Epidermal melanocyte (primary cell): ENCODE measurements around the gene NHLRC4.

Source experiments
- DNase-seq: peaks from one replicate; pipeline ENCODE4 v3.0.0; 2011; ENCODE audit warnings: low spot score; ENCODE audit not compliant: insufficient read length

Gene NHLRC4

DNA sequence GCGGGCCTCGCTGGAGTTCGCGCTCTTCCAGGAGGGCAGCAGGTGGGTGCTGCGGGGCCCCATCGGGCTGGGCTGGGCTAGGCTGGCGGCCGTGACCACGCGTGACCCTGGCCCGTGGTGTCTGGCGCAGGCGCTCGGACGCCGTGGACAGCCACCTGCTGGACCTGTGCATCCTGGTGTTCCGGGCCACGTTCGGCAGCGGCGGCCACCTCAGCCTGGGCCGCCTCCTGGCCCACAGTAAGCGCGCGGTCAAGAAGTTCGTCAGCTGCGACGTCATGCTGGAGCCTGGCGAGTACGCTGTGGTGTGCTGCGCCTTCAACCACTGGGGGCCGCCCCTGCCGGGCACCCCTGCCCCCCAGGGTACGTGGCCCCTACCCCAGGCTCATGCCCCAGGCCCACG lies 14.6 kb upstream of the NHLRC4 start:
- DNase-seq: no peak

DNA sequence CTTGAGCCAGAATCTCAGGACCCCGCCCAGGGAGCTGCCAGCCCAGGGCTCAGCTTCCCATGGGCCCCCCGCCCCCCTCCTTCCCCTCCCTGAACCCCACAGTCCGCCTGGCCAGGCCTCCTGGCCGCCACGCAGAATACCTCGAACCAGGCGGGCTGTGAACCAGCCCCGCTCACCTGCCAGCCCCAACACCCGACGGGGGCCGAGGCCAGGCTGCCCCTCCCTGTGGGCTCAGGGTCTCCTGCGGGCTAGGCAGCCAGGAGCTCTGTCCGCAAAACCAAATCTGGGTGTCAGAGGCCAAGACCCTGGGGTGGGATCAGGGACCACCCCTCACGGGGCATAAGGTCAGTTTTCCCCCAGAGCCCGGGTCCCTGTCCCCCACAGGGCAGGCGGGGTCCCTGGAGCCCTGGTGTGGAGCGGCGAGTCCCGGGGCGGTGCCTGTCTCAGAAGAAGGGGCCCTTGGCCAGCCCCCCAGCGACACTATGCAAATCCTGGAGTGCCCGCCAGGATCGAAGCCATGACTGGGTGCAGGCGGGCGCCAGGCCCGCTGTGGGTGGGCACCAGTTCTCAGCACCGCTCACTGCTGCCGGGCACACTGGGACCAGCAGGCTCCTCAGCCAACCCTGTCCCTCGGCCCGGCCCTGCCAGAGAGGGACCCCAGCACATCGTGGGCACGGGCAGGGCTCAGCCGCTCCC lies 13.1 kb upstream of the NHLRC4 start:
- no peak for DNase-seq

DNA sequence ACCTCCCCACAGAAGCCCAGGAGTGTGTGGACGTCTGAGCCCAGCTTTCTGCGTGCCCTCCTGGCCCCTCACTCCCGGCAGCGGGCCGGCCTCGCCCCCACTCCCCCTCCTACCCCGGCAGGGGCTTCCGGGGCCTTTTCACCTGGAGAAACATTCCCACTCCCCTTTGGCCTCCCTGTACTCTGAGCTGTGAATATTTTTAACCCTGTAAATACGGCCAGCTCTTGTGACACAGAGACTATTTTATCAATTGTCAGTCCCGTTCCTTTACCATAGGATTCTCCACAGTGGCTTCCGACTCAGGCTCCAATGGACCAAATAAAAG lies 12.5 kb upstream of the NHLRC4 start:
- DNase-seq: no peak

DNA sequence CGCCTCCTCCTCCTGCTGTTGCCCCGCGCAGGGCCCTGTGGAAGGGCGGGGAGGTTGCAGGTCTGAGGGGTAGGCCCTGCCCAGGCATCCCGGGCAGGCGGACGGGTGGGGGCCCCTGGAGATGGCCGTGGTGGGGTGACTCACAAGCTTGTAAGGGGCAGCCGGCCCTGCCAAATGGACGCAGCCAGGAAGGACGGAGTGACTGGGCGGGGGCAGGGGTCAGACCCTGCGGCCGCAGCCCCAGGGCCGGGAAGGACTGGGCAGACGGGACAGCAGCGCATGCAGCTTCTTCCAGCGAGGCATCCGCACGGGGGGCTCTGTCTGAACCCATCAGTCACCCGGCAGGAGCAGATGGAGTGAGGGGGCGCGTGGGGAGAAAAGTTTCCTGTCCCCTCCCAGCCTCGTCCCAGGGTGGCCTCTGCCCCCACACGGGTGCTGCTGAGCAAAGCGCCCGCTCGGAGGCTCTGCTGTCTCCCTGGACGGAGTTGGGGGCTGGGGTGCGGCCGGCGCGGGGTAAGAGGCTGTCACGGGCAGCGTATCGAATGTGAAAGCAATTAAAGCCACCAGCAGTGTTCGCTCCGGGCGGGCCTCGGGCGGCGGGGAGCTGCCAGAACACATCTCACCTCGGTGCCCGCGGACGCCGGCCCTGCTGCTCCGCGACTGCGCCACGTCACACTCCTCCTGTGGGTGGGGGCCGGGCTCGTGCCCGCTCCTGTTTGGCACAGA lies 12.0 kb upstream of the NHLRC4 start:
- DNase-seq: peak; percentile 80

DNA sequence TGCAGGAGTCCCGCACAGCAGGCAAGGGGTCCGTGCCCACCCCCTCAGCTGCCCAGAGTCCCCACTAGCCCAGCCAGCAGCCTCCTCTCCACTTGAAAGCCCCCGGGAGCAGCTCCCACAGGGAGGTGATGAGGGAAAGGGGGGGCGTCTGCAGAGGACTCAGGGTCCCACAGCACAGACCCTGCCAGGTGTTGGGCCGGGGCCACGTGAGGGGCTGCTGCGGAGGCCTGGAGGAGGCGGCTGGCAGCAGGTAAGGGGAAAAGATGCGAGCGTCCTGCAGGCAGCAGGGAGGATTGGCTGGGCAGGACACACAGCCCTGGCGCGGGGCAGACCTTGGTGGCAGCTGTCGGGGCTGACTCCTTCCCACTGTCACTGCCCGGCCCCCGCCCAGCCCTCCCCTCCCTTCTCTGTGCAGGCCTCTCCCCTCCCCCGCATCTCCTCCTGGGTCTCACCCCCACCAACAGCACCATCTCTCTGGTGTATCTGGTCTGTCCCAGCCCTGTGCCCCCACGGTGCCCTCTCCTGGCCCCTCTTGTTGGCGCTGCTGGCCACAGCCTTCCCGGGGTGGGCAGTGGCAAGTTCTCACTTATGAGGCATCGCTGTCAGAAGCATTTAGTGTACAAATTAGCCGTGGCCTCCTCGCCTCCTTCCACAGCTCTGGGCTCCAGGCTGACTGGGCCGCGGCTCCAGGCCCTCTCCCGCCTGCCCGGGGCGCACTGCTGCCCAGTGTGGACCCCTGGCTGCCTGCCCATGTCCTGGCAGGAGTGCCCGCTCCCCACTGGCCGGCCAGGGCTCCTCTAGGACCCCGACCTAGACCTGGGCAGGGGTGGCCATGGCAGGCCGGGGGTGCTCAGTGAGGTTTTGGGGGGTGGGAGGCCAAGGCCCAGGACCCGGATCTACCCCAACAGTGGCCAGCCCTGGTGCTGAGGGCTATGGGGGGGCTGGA lies 11.0 kb upstream of the NHLRC4 start:
- DNase-seq: no peak

DNA sequence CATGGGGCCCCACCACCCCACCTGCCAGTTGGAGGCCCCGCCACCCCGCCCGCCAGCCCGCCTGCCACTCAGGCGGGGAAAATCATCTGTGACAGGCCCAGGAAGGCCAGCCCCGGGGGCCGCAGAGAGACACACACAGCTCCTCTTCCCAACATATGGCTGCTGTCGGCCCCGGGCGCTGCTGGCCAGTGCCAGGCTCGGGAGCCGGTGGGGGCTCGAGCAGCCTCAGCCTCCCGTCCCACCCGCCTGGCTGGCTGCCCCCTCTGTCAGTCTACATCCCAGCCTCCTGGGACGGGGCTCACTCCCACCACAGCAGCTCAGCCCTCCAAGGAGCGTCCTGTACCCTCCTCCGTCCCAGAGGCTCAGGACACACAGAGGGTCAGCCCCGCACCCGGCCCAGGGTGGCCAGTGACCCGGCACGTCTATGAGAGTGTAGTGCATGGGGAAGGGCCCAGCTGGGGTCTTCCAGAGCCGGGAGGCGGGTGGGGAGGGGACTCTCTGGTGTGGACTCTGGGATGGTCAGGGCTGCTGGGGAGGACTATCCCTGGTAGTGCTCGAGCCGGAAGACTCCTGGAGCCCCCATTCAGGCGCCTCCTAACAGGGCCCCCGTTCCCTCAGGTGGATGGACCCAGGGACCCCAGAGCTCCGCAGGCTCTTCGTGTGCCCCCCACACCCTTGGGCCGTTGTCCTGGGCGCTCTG lies 10.2 kb upstream of the NHLRC4 start:
- DNase-seq: no peak

DNA sequence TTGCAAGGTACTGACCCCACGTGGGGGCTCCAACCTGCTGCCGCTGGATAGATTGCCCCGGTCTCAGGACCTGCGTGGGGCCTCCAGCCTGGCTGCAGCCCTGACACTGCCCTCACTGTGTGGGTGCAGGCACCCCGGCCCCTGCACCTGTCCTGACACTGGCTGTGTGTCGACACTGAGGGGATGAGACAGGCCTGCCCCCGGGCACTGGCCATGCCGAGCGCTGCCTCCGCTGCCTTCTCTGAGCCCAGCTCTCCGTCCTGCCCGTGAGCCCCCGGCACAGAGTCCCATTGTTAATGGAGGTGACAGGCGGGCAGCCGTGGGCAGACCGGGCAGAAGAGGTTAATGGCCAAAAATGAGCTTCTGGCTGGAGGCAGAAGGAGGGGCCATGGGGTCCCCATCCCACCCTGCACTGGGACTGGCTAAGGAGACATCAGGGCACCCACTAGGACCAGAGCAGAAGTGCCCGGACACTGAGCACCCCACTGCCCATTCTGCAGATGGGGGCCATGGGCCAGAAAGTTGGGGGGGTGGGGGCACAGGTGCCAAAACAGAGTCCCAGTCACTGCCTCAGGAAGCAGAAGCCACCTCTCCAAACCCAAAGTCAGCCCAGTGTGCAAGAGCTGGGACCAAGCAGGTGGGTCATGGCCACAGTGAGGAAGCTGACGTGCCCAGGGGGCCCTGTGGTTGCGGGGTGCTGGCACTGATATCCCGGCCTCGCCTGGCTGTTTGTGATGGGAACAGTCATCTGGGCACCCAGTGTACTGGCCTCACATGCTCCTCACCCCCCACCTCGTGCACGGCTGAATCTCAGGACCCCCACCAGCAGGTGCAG lies 9.1 kb upstream of the NHLRC4 start:
- DNase-seq: no peak

DNA sequence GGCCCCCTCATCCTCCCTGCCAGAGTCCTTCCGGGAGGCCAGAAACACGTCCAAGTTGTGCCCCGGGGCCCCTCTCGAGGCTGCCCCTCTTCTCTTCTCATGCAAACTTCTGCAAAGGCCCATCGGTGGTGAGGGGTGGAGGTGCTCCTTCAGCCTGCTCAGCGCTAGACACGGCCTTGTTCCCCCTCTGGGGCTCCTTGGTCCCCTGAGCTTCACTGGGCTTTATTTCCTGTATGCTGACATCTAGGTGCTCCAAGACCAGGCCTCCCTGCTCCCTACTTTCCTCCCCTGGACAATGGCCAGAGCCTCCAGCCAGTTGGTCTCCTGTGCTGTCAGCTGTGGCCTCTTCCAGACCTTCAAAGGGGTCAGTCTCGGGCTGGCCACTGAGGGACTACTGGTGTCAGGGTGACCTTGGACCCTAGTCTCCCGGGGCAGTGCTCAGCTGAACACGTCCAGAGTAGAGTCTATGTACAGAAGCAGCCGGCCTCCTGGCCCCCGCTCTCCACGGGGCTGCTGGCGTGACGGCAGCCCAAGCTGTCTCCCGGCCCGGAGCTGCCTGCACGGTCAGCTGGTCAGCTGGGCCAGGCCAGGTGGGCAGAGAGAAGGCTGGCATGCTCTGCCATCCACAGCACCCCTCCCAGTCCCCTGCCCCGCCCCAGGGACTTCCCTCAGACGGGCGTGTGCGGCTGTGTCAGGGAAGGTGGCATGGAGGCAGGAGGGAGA lies 8.3 kb upstream of the NHLRC4 start:
- DNase-seq: no peak

DNA sequence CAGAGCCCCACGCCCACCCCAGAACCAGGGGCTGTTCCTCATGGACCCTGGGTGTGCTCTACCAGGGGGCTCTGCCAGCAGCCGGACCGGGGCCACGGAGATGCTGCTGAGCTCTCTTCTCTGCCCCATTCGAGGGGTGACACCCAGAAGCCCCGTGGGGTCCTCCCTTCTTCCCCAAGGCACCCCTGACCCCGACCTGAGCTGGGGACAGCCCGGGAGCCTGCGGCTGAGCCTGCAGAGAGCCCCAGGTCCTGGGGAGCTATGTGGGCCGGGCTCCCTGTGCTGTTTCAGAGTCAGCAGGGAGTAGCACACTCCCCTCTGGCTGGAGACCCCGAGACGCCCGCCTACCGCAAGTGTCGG lies 7.8 kb upstream of the NHLRC4 start:
- no peak for DNase-seq

DNA sequence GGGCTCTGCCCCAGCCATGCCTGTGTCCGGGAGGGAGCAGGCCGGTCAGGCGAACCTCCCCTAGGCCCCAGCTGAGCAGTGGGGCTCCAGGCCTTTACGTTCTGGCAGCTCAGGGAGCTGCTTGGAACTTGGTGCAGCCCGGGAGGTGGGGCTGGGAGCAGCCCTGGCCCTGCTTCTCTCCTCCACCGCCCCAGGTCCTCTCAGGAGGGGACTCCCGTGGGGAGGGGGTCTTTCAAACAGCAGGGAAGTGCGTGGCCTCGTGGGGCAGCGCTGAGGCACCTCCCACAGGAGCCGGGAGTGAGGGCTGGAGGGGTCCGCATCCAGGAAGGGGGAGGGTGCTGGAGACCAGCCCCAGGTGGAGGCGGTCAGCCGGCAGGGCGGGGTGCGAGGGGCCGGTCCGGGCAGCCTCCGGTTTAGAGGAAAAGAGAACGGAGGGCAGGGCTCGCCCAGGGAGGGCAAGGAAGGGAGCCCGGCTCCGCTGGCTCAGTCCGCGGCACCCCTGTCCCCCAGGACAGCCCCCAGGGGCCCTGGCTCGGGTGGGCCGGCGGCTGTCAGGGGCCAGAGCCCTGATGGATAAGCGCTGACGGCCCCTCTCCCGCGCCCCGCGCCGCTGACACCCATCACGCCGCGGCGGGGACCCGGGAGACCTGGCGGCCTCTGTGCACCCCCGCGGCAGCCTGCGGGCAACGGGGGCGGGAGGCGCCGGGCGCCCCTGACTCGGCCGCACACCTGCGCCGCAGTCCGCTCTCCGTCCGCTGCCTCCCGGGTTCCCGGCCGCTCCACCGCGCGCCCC lies 7.2 kb upstream of the NHLRC4 start:
- no peak for DNase-seq

DNA sequence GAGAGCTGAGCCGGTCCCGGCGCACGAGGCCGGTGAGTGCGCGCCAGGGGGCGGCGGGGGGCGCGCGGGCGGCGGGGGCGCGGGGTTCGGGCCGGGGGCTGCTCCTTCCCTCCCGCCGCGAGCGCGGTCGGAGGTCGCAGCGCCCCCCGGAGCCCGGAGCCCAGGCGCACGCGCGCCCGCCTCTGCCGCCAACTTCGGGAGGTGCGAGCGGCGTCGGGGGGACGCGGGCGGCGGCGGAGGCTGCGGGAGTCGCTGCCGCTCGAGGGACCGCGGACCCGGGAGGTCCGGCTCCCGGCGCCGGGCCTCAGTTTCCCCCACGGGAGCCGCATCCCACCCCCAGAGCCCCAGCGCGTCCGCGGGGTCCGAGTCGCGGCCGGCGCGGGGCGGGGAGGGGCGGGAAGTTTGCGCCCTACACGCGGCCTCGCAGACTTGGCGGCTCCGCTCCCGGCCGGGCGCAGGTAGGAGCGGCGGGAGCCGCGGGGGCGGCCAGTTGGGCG lies 6.6 kb upstream of the NHLRC4 start, which contains the start of gene PRR35:
Gene PRR35 (plus strand): TSS at position 191 of the 497 bp plus-strand sequence. CDS start 2,901 bp downstream, outside the sequence.
- DNase-seq: no peak

DNA sequence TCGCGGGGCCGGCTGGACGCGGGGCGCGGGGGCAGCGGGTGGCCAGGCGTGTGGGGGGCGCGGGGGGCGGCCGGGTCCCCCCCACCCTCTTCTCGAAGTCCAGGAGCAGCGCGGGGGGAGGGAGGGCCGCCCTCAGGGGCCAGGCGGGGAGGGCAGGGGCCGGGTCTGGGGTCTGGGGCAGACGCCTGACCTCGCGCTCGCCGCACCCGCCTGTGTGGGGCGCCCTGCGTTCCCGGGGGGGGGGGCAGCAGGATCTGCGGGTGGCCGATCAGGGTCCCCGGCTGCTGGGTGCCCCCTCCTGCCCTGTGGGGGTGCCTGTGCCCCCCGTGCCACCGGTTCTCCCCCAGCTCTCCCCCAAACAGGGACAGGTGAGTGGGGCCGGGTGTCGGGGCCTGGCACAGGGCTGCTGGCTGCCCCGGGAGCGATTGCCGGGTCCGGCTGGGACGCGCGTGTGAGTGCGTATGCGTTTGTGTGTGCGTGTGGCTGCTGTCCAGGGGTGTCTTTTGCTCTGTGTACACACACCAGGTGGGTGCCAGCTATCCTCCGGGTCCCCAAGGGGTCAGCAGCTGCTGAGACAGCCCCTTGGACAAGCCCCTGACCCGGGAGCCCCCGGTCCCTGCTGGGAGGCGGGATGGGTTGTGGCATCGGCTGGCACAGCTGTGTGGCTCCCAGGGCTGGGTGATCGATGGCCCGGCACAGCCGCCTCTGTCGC lies 5.9 kb upstream of the NHLRC4 start:
- DNase-seq: no peak

DNA sequence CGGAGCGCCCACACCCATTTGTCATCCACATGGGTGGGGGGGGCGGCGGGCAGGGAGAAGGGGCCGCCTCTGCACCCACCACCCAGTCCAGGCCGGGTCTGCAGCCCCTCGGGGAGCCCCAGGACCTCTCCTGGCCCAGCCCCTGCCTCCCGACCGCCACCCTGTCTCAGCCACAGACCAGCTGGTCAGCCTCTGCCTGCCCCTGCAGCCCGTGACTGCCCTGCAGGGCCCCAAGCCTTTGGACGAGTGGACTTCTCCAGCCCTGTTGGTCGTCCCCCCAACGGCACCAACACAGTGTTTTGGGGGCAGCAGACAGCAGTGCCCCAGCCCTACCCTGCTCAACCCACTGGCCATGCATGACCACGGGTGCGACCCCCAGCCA lies 5.4 kb upstream of the NHLRC4 start:
- DNase-seq: no peak

DNA sequence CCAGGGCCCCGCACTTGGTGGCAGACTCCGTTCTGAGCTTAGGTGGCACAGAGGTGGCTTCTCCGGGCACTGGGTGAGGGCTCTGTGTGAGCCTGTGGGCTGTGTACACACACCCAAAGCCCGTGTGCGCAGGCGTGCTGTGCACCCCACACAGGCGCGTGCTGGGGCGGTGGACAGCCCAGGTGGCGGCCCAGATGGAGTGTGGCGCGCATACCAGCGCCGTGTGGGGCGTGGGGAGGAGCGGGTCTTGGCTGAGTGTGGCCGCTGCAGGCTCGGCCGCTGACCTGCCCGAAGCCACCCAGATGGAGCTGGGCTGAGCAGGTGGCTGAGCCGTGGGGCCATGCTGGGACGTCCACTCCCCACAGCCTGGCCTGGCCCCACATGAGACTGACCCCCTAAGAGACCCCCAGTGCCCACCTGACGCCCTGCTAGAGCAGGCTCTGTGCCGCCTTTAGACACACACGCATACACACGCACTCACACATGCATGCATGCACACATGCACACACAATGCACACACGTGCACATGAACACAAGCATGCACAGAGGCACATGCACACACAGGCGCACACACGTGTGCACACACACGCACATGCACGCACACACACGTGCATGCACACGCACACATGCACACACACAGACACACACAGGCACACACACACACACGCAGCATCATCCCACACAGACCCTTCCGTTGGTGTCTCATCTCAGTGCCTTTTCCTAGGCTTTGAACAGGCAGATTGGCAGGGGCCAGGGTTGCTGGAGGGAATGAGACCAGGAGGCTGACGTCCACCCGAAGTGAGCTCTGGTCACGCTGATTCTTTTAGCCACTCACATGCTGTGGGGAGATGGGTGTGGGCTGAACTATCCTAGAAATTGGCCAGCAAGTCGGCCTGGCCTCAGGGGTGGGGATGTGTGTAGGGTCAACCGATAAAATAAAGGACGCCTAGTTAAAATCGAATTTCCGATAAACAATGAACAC lies 4.6 kb upstream of the NHLRC4 start:
- no peak for DNase-seq

DNA sequence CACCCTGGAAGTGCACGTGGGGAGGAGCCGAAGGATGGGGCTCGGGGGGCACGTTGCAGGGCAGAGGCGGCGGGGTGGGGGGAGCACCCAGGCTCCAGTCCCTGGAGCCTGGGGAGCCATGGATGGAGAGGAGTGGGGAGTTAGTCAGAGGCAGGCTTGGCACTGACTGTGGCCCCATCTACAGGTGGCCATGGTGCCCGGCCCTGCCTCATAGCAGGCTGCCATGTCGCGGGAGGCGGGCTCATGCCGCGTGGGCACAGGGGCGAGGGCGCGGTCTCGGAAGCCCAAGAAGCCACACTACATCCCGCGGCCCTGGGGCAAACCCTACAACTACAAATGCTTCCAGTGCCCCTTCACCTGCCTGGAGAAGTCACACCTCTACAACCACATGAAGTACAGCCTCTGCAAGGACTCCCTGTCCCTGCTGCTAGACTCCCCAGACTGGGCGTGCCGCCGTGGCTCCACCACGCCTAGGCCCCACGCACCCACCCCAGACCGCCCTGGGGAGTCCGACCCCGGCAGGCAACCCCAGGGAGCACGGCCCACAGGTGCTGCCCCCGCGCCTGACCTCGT lies 3.6 kb upstream of the NHLRC4 start:
- DNase-seq: no peak

DNA sequence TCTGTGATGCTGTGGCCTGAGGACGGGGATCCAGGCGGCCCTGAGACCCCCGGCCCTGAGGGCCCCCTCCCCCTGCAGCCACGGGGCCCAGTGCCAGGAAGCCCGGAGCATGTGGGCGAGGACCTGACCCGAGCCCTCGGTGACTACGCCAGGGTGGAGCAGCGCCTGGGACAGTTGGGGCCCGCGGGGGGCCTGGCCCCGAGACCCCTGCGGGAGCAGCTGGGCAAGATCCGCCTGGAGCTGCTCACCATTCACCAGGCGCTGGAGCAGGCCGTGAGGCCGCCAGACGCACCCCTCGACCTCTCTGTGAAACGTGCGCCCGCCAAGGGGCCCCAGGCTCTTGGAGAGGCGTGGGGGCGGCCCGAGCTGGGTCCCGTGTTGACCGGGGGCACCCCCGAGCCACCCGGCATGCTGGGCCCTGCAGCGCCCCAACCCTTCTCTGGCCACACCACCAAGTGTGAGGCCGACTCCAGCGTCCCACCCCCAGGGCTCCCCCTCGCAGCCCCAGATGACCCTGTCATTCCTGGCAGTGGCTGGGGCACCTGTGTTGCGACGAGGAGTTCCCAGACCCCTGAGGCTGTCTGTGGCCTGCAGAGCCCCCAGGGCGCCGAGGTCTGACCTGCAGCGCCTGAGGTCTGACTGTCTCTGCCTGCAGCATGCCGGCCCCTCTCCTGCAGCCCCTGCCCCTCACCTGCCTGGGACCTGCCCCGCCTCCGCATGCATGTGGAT lies 2.0 kb upstream of the NHLRC4 start:
- DNase-seq: no peak
